Heart right ventricle (tissue), 16 donors: ENCODE measurements around the gene LRP1. TPM values are rescaled to one million over a fixed set of nuclear protein-coding genes. Genes with fewer than 3 reads are reported as not detected.

Experiments
- ATAC-seq, 8 donors: fragments of 200-7000 bp; cut with Tn5 transposase; one replicate each; pipeline ENCODE4 v1.9.1; 2020; ENCODE audit warnings: mild to moderate bottlenecking in 8 of 8, moderate library complexity in 8 of 8, moderate number of reproducible peaks in 1 of 8
- DNase-seq, 2 donors: peaks; one replicate each; pipeline ENCODE4 v3.0.0-alpha.2; 2020
- H3K27ac ChIP-seq, 10 donors: fragments of 200-600 bp; sonication (generic) in 2 of 10; one replicate each; pipeline versions ENCODE4 v1.5.0 to v1.8.0; 2020 to 2022; ENCODE audit warnings: mild to moderate bottlenecking in 3 of 10
- H3K27me3 ChIP-seq, 7 donors: fragments of 200-600 bp; one replicate each; pipeline ENCODE4 v1.8.0; 2021 to 2022; ENCODE audit warnings: mild to moderate bottlenecking in 2 of 7
- H3K36me3 ChIP-seq, 9 donors: fragments of 200-600 bp; sonication (generic) in 1 of 9; one replicate each; pipeline versions ENCODE4 v1.5.0 to v1.8.0; 2020 to 2022; ENCODE audit warnings: mild to moderate bottlenecking in 2 of 9
- H3K4me1 ChIP-seq, 9 donors: fragments of 200-600 bp; sonication (generic) in 1 of 9; one replicate each; pipeline versions ENCODE4 v1.5.0 to v1.8.0; 2020 to 2022; ENCODE audit warnings: mild to moderate bottlenecking in 4 of 9
- H3K4me3 ChIP-seq, 10 donors: fragments of 200-600 bp; sonication (generic) in 2 of 10; one replicate each; pipeline versions ENCODE4 v1.5.0 to v1.8.0; 2020 to 2022; ENCODE audit warnings: mild to moderate bottlenecking in 7 of 10, moderate library complexity in 2 of 10
- H3K9me3 ChIP-seq, 11 donors: fragments of 200-600 bp in 10 of 11; sonication (generic) in 2 of 11; one replicate each; pipeline versions ENCODE4 v1.5.0 to v1.8.0; 2013 to 2022; ENCODE audit warnings: mild to moderate bottlenecking in 2 of 11, control low read depth in 1 of 11, moderate library complexity in 1 of 11
- WGBS, 2 donors: extraction: QIAGEN DNeasy Blood & Tissue Kit; methylation state at CpG; one replicate each; pipeline ENCODE4 v1.1.7; 2013; ENCODE audit warnings: inconsistent platforms in 1 of 2; 5-methylcytosine and 5-hydroxymethylcytosine counted together
- intact Hi-C, 10 donors: fragments of 100-400 bp; cut with DNase I; formaldehyde crosslinking; loops; one replicate each; pipeline versions ENCODE4 v1.11.1 to v1.14.2; 2022
- polyA plus RNA-seq, 2 donors: library from polyadenylated mRNA; stranded (reverse); fragments of 200-250 nt; gene quantifications; one replicate each; pipeline ENCODE4 v1.2.3, GENCODE V29; 2013
- total RNA-seq, 10 donors: library from RNA; stranded (reverse); fragmentation: NEBNext Ultra II Directional in 3 of 10; extraction: Animal tissue kit (Norgen Biotek cat#: 25700) in 3 of 10; gene quantifications; one replicate each; pipeline versions ENCODE4 v1.2.1 to v1.2.4, GENCODE V29; 2021 to 2023
- TF ChIP-seq, protein P1 (sequence below), 9 donors: fragments of 200-600 bp; sonication (generic) in 2 of 9; IDR thresholded peaks; one replicate each; pipeline versions ENCODE4 v1.5.0 to v1.8.0; 2021 to 2022; ENCODE audit warnings: antibody characterized with exemption in 9 of 9, mild to moderate bottlenecking in 5 of 9, moderate library complexity in 1 of 9
- donor health status: Arrhythmogenic right ventricular cardiomyopathy.
- donor health status: ischemic (EF 13 %, LVEDD 7.1; RV severe dilation, severe dysfunction).
- donor health status: healthy with polysubstance abuse.
- donor health status: DM: no; HTN: yes; CAD: no.
- donor health status: DM: no; HTN: no; CAD: no.
- donor health status: ischemic (EF 25% LVEDD 6.9; RV normal size, moderate dysfunction).
- donor health status: ischemic (EF 25% LVEDD 5.7; RV mildly dilated, moderate dysfunction).
- donor health status: healthy.
- donor health status: DM: yes; HTN: yes; CAD: no.
- donor health status: Ischemic cardiomyopathy.
- donor health status: ischemic (EF 35%, LVEDD 5.7; RV mildly dilated, moderate dysfunction).
- donor health status: nonischemic (EF 11% LVEDD 7.7; RV severe dilation, severe dysfunction).
- donor health status: DM: yes; HTN: yes; CAD: no.
- donor health status: PGD.
- donor health status: ischemic (EF 29% LVEDD 5.4; RV normal size, mild dysfunction).
- donor health status: nonischemic (EF 23%, LVEDD 6.1; RV moderate dilation, normal function).

Gene LRP1
- total and polyA plus RNA-seq, 12 donors = 46.3 to 259 (median 69.3) TPM

GRCh38 chr12:57198329-57198728, 70.0 kb downstream of the LRP1 start:
- intact Hi-C loops = no loop called here
- Histone ChIP-seq H3K4me3 (no peak overlapping the region), H3K4me1 (no peaks in the 10 kb centered on the region), H3K9me3 (no peaks in the 10 kb centered on the region), H3K27me3 (no peaks in the 10 kb centered on the region), H3K36me3 (peaks cover 0 to 100% (median 85%) of the 10 kb centered on the region in 9 donors), H3K27ac (no peak overlapping the region)
- DNase-seq (no peak), ATAC-seq (no peak)
- WGBS, 2 donors = 94 to 95% methylated on average over 17 of the region's 17 CpGs
- TF ChIP-seq, protein P1, sequence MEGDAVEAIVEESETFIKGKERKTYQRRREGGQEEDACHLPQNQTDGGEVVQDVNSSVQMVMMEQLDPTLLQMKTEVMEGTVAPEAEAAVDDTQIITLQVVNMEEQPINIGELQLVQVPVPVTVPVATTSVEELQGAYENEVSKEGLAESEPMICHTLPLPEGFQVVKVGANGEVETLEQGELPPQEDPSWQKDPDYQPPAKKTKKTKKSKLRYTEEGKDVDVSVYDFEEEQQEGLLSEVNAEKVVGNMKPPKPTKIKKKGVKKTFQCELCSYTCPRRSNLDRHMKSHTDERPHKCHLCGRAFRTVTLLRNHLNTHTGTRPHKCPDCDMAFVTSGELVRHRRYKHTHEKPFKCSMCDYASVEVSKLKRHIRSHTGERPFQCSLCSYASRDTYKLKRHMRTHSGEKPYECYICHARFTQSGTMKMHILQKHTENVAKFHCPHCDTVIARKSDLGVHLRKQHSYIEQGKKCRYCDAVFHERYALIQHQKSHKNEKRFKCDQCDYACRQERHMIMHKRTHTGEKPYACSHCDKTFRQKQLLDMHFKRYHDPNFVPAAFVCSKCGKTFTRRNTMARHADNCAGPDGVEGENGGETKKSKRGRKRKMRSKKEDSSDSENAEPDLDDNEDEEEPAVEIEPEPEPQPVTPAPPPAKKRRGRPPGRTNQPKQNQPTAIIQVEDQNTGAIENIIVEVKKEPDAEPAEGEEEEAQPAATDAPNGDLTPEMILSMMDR (IDR thresholded peaks at IDR 0.05) = no peak

GRCh38 chr12:57199191-57199590, 70.9 kb downstream of the LRP1 start:
- intact Hi-C loops = no loop called here
- H3K27ac ChIP-seq = no peak overlapping the region

DNA sequence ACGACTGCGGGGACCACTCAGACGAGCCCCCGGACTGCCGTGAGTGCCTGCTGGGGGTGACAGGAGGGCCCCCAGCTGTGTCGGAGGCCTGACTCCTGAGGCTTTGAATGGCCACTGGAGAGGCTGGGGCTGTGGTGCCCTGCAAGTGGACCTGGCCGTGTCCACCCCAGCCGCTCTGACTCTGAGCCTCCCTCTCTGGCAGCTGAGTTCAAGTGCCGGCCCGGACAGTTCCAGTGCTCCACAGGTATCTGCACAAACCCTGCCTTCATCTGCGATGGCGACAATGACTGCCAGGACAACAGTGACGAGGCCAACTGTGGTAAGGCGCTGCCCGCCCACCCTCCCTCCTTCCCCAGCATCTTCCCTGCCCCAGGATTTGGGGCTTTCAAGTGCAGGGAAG, 72.2 kb downstream of the LRP1 start:
- no peak overlapping the region for H3K4me3 ChIP-seq
- no peaks in the 10 kb centered on the region for H3K4me1 ChIP-seq
- H3K27me3 ChIP-seq = no peaks in the 10 kb centered on the region
- ATAC-seq = no peak
- H3K36me3 ChIP-seq = peaks cover 0 to 100% (median 78%) of the 10 kb centered on the region in 9 donors
- 92 to 94% methylated on average over 15 of the region's 15 CpGs for WGBS, 2 donors
- H3K9me3 ChIP-seq = no peaks in the 10 kb centered on the region
- no peak for DNase-seq
- TF ChIP-seq, protein P1 (IDR thresholded peaks at IDR 0.05) = no peak
- H3K27ac ChIP-seq = no peak overlapping the region
- intact Hi-C loops = no loop called here

More at GRCh38 chr12:57199191-57199590, 70.9 kb downstream of the LRP1 start:
- no peaks in the 10 kb centered on the region for H3K4me1 ChIP-seq
- H3K4me3 ChIP-seq = no peak overlapping the region
- DNase-seq (no peak), ATAC-seq (no peak)
- 90% methylated on average over 15 of the region's 15 CpGs for WGBS, 2 donors
- TF ChIP-seq, protein P1 (IDR thresholded peaks at IDR 0.05) = no peak
- no peaks in the 10 kb centered on the region for H3K27me3 ChIP-seq
- H3K9me3 ChIP-seq = no peaks in the 10 kb centered on the region
- peaks cover 0 to 100% (median 81%) of the 10 kb centered on the region in 9 donors for H3K36me3 ChIP-seq

- WGBS, 2 donors = 79 to 84% methylated on average over 8 of the region's 8 CpGs
- H3K4me1 ChIP-seq = no peaks in the 10 kb centered on the region
- DNase-seq (no peak), ATAC-seq (no peak)
- H3K27me3 ChIP-seq = no peaks in the 10 kb centered on the region
- intact Hi-C loops = no loop called here
- no peak overlapping the region for H3K27ac ChIP-seq
- peaks cover 0 to 100% (median 73%) of the 10 kb centered on the region in 9 donors for H3K36me3 ChIP-seq
- TF ChIP-seq, protein P1 (IDR thresholded peaks at IDR 0.05) = no peak
- no peaks in the 10 kb centered on the region for H3K9me3 ChIP-seq
- no peak overlapping the region for H3K4me3 ChIP-seq
Measured at GRCh38 chr12:57201219-57201618, 72.9 kb downstream of the LRP1 start.
